Common myeloid progenitor, CD34-positive (primary cell): ENCODE results near the gene HIVEP2.

Source experiments
- CTCF ChIA-PET: fragments of 350-600 bp; sonication (Branson Sonifier 250); formaldehyde crosslinking; loops from one replicate; lab custom pipeline; 2021; ENCODE audit warnings: antibody characterized with exemption; lab: Charles Lee
- POLR2A ChIA-PET: fragments of 350-600 bp; sonication (Branson Sonifier 250); formaldehyde crosslinking; loops from one replicate; lab custom pipeline; 2021; ENCODE audit warnings: antibody characterized with exemption; lab: Charles Lee
- DNase-seq, 3 donors: peaks; one replicate each; pipeline versions ENCODE4 v3.0.0 to v3.0.0-alpha.2; 2013
- H3K27ac ChIP-seq, 2 experiments: 1 replicate in 1 of 2; 2 replicates in 1 of 2; pipeline ENCODE4 v1.7.0; 2013; ENCODE audit warnings: inconsistent platforms in 2 of 2, low read length in 2 of 2, mild to moderate bottlenecking in 2 of 2, low read depth in 1 of 2, moderate library complexity in 1 of 2; ENCODE audit not compliant: severe bottlenecking in 2 of 2, insufficient read depth in 1 of 2, poor library complexity in 1 of 2
- H3K27me3 ChIP-seq, 5 experiments: replicated peaks in 2 of 5; 1 replicate in 3 of 5; 2 replicates in 2 of 5; pipeline versions ENCODE4 v1.6.1 to v1.7.0; 2013; ENCODE audit warnings: low read length in 4 of 5, mild to moderate bottlenecking in 2 of 5, moderate library complexity in 2 of 5, inconsistent platforms in 1 of 5; ENCODE audit not compliant: insufficient read depth in 5 of 5, control insufficient read depth in 4 of 5
- H3K36me3 ChIP-seq, 4 experiments: 1 replicate in 2 of 4; 2 replicates in 2 of 4; pipeline versions ENCODE4 v1.6.1 to v1.7.0; 2013; ENCODE audit warnings: low read length in 3 of 4, control low read depth in 1 of 4, mild to moderate bottlenecking in 1 of 4; ENCODE audit not compliant: control insufficient read depth in 4 of 4, insufficient read depth in 4 of 4
- H3K4me1 ChIP-seq, 4 experiments: 1 replicate in 3 of 4; 2 replicates in 1 of 4; pipeline versions ENCODE4 v1.6.1 to v1.7.1; 2013; ENCODE audit warnings: low read length in 3 of 4, mild to moderate bottlenecking in 3 of 4, control low read depth in 1 of 4, inconsistent platforms in 1 of 4, moderate library complexity in 1 of 4; ENCODE audit not compliant: control insufficient read depth in 4 of 4, insufficient read depth in 4 of 4; ENCODE audit errors: control extremely low read depth in 1 of 4
- H3K4me3 ChIP-seq, 7 experiments: 1 replicate in 4 of 7; 2 replicates in 3 of 7; pipeline versions ENCODE4 v1.5.1 to v1.7.0; 2013; ENCODE audit warnings: mild to moderate bottlenecking in 7 of 7, low read length in 6 of 7, moderate library complexity in 6 of 7, inconsistent platforms in 2 of 7, low read depth in 2 of 7, control low read depth in 1 of 7; ENCODE audit not compliant: insufficient read depth in 4 of 7, control insufficient read depth in 1 of 7; ENCODE audit errors: extremely low read depth in 1 of 7
- H3K9me3 ChIP-seq, 5 experiments: 1 replicate in 4 of 5; 2 replicates in 1 of 5; pipeline versions ENCODE4 v1.6.1 to v1.7.1; 2013; ENCODE audit warnings: low read length in 4 of 5, mild to moderate bottlenecking in 2 of 5, inconsistent platforms in 1 of 5, low read depth in 1 of 5, moderate library complexity in 1 of 5; ENCODE audit not compliant: control insufficient read depth in 4 of 5, insufficient read depth in 2 of 5; ENCODE audit errors: control extremely low read depth in 1 of 5
- WGBS: methylation state at CpG from one replicate; pipeline ENCODE4 v1.1.5; 2013; ENCODE audit not compliant: insufficient coverage; 5-methylcytosine and 5-hydroxymethylcytosine counted together

Gene HIVEP2

GRCh38 chr6:142714951-142715785, 229.8 kb downstream of the HIVEP2 start:
- WGBS: 97% methylated on average over 6 of the region's 7 CpGs
- Histone ChIP-seq H3K27ac (no peak overlapping the region), H3K9me3 (peaks cover 0 to 12% (median 0%) of the 10 kb centered on the region in 5 experiments), H3K36me3 (no peaks in the 10 kb centered on the region), H3K27me3 (no peaks in the 10 kb centered on the region), H3K4me1 (peaks cover 5 to 14% (median 6%) of the 10 kb centered on the region in 4 experiments), H3K4me3 (no peak overlapping the region)
- POLR2A ChIA-PET: no interaction called here
- no peak for DNase-seq
- CTCF ChIA-PET: interaction anchor here (1.0 to 2.8 kb wide), 8 partner anchors 8 to 519 kb away, joined by 3 to 12 read pairs (median 4); no protein-coding TSS in a partner anchor

DNA sequence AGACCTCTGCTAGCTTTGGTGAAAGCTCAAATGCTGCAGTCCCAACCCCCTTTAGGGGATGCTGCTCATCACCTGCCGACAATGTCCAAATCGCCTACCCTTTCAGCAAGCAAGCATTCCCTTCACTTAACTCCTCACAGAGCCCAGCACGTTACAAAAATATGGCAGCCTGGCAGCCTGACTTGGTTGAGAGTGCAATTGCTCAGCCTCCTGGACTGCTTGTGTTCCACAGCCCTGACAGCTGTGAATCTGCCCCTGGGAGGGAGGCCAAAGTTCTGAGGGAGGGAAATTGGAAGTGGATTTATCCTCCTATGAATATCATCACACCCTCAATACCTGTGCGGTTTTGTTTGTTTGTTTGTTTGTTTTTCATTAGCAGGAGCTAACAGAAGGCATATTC, 231.0 kb downstream of the HIVEP2 start:
- no peak overlapping the region for H3K27ac ChIP-seq
- peaks cover 0 to 11% (median 0%) of the 10 kb centered on the region in 5 experiments for H3K9me3 ChIP-seq
- DNase-seq: no peak
- H3K36me3 ChIP-seq: no peaks in the 10 kb centered on the region
- no peaks in the 10 kb centered on the region for H3K27me3 ChIP-seq
- CTCF ChIA-PET: interaction anchor here (2.8 kb wide), 1 partner anchor 21 kb away, joined by 12 read pairs; no protein-coding TSS in a partner anchor
- POLR2A ChIA-PET: no interaction called here
- no peak overlapping the region for H3K4me3 ChIP-seq
- peaks cover 5 to 14% (median 6%) of the 10 kb centered on the region in 4 experiments for H3K4me1 ChIP-seq
- WGBS: 84% methylated on average over 3 of the region's 4 CpGs

DNA sequence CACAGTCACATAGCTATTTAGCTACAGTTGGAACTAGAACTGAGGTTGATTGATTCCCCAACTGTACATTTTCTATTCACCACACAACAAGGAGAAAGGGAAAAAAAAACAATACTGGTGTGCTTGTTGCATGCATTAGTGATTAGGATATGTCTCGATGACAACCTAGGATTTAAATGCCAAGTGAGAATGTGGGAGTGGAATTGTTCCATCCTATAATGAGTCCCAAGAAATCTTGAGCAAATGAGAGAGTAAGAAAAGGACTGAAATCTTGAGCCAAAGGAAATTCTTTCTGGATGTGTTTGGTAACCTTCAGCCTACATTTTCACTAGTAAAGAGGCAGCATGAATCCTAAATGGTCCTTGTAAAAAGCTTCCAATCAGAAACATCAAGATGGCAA, 232.7 kb downstream of the HIVEP2 start:
- ChIA-PET CTCF (interaction anchor here (0.9 to 1.4 kb wide), 2 partner anchors 9 to 16 kb away, joined by 3 to 4 read pairs; no protein-coding TSS in a partner anchor), POLR2A (no interaction called here)
- H3K27me3 ChIP-seq: no peaks in the 10 kb centered on the region
- H3K27ac ChIP-seq: no peak overlapping the region
- peaks cover 5 to 17% (median 6%) of the 10 kb centered on the region in 4 experiments for H3K4me1 ChIP-seq
- no peak overlapping the region for H3K4me3 ChIP-seq
- no peak for DNase-seq
- WGBS: 90% methylated on average over 1 of the region's 1 CpG
- peaks cover 0 to 4% (median 0%) of the 10 kb centered on the region in 5 experiments for H3K9me3 ChIP-seq
- H3K36me3 ChIP-seq: no peaks in the 10 kb centered on the region

- POLR2A ChIA-PET: no interaction called here
Observed at GRCh38 chr6:142708651-142709050, 236.3 kb downstream of the HIVEP2 start.

GRCh38 chr6:142707255-142707654, 237.7 kb downstream of the HIVEP2 start:
- H3K4me1 ChIP-seq: peaks cover 12 to 44% (median 30%) of the 10 kb centered on the region in 4 experiments
- POLR2A ChIA-PET: no interaction called here
- 100% methylated on average over 1 of the region's 2 CpGs for WGBS
- H3K27ac ChIP-seq: no peak overlapping the region
- no peak overlapping the region for H3K4me3 ChIP-seq
- no peaks in the 10 kb centered on the region for H3K36me3 ChIP-seq
- no peak for DNase-seq
- CTCF ChIA-PET: interaction anchor here (0.9 to 2.0 kb wide), 6 partner anchors 8 to 721 kb away, joined by 3 to 5 read pairs (median 4); no protein-coding TSS in a partner anchor
- peaks cover 0 to 4% (median 0%) of the 10 kb centered on the region in 5 experiments for H3K9me3 ChIP-seq
- no peaks in the 10 kb centered on the region for H3K27me3 ChIP-seq

More at GRCh38 chr6:142708651-142709050, 236.3 kb downstream of the HIVEP2 start:
- peaks cover 12 to 30% (median 19%) of the 10 kb centered on the region in 4 experiments for H3K4me1 ChIP-seq
- H3K9me3 ChIP-seq: peaks cover 0 to 4% (median 0%) of the 10 kb centered on the region in 5 experiments
- CTCF ChIA-PET: no interaction called here
- no peaks in the 10 kb centered on the region for H3K27me3 ChIP-seq
- DNase-seq: no peak
- H3K27ac ChIP-seq: no peak overlapping the region
- WGBS: 100% methylated on average over 2 of the region's 2 CpGs
- no peak overlapping the region for H3K4me3 ChIP-seq
- no peaks in the 10 kb centered on the region for H3K36me3 ChIP-seq

- no peaks in the 10 kb centered on the region for H3K9me3 ChIP-seq
- POLR2A ChIA-PET: no interaction called here
- no peaks in the 10 kb centered on the region for H3K36me3 ChIP-seq
- no peak overlapping the region for H3K4me3 ChIP-seq
- WGBS: 100% methylated on average over 2 of the region's 3 CpGs
- peaks cover 18 to 54% (median 37%) of the 10 kb centered on the region in 4 experiments for H3K4me1 ChIP-seq
- CTCF ChIA-PET: interaction anchor here (1.3 to 2.0 kb wide), 4 partner anchors 9 to 22 kb away, joined by 3 to 5 read pairs (median 4); no protein-coding TSS in a partner anchor
- peak in 2 of 3 donors; percentile 61 to 79 for DNase-seq
- H3K27ac ChIP-seq: no peak overlapping the region
- H3K27me3 ChIP-seq: no peaks in the 10 kb centered on the region
Observed at GRCh38 chr6:142706210-142706609, 238.8 kb downstream of the HIVEP2 start.
